SK-N-SH (cell line): ENCODE measurements around the gene MICALL1. TPM values are rescaled to one million over a fixed set of nuclear protein-coding genes. Genes with fewer than 3 reads are reported as not detected.

Experiments used
- CTCF ChIA-PET: fragments of 300-600, 350-600 bp; formaldehyde crosslinking; extraction: SDS; loops from one replicate; lab custom pipeline; 2021; lab: Yijun Ruan, JAX
- POLR2A ChIA-PET: fragments of 350-600 bp; sonication (Branson Sonifier 250); formaldehyde crosslinking; extraction: SDS; loops from one replicate; lab custom pipeline; 2020; ENCODE audit warnings: antibody characterized with exemption, inconsistent platforms; lab: Yijun Ruan, JAX
- DNase-seq: peaks from one replicate; pipeline ENCODE4 v3.0.0; 2012
- H2AFZ ChIP-seq: fragments of 200-600 bp; sonication (generic); 2 replicates; pipeline ENCODE4 v1.8.1; 2016; ENCODE audit warnings: antibody characterized with exemption, mild to moderate bottlenecking, low read depth
- H3F3A ChIP-seq: fragments of 200-600 bp; sonication (generic); replicated peaks from 2 replicates; pipeline ENCODE3; 2016; ENCODE audit warnings: antibody characterized with exemption, mild to moderate bottlenecking; ENCODE audit not compliant: insufficient read depth
- H3K27ac ChIP-seq, 2 experiments: fragments of 200-500 bp in 1 of 2; fragments of 200-600 bp in 1 of 2; sonication (Bioruptor generic) in 1 of 2; sonication (generic), shearing (Covaris generic) in 1 of 2; 2 replicates each; pipeline versions ENCODE4 v1.5.1 to v1.6.1; 2014 to 2016; ENCODE audit warnings: low read depth in 2 of 2, inconsistent platforms in 1 of 2, low read length in 1 of 2, mild to moderate bottlenecking in 1 of 2, mixed read lengths in 1 of 2
- H3K27me3 ChIP-seq: fragments of 200-600 bp; sonication (generic), shearing (Covaris generic); 2 replicates; pipeline ENCODE4 v1.6.1; 2016; ENCODE audit warnings: mixed run types; ENCODE audit not compliant: insufficient read depth
- H3K36me3 ChIP-seq, 2 experiments: fragments of 200-500 bp in 1 of 2; fragments of 200-600 bp in 1 of 2; sonication (Bioruptor generic) in 1 of 2; sonication (generic) in 1 of 2; replicated peaks in 1 of 2; 2 replicates each; pipeline versions ENCODE3 to v1.5.1; 2014 to 2016; ENCODE audit warnings: low read length in 1 of 2, mild to moderate bottlenecking in 1 of 2; ENCODE audit not compliant: insufficient read depth in 2 of 2, control insufficient read depth in 1 of 2
- H3K4me1 ChIP-seq, 2 experiments: fragments of 200-500 bp in 1 of 2; fragments of 200-600 bp in 1 of 2; sonication (Bioruptor generic) in 1 of 2; sonication (generic), shearing (Covaris generic) in 1 of 2; 2 replicates each; pipeline versions ENCODE4 v1.5.1 to v1.6.1; 2014 to 2016; ENCODE audit warnings: low read depth in 1 of 2, low read length in 1 of 2, mixed run types in 1 of 2; ENCODE audit not compliant: insufficient read depth in 2 of 2, control insufficient read depth in 1 of 2
- H3K4me2 ChIP-seq: fragments of 200-600 bp; sonication (generic), shearing (Covaris generic); 2 replicates; pipeline ENCODE4 v1.6.1; 2017; ENCODE audit warnings: mixed run types
- H3K4me3 ChIP-seq, 2 experiments: fragments of 200-500 bp in 1 of 2; fragments of 200-600 bp in 1 of 2; sonication (Bioruptor generic) in 1 of 2; sonication (generic), shearing (Covaris generic) in 1 of 2; 2 replicates each; pipeline versions ENCODE4 v1.5.1 to v1.8.1; 2014 to 2016; ENCODE audit warnings: low read depth in 2 of 2, inconsistent platforms in 1 of 2, low read length in 1 of 2, mild to moderate bottlenecking in 1 of 2, mixed read lengths in 1 of 2, moderate library complexity in 1 of 2
- H3K79me2 ChIP-seq: fragments of 200-600 bp; sonication (generic); 2 replicates; pipeline ENCODE4 v1.8.1; 2017; ENCODE audit warnings: mild to moderate bottlenecking; ENCODE audit not compliant: insufficient read depth
- H3K9ac ChIP-seq: fragments of 200-600 bp; sonication (generic); 2 replicates; pipeline ENCODE4 v1.6.1; 2017; ENCODE audit warnings: mixed run types
- H3K9me2 ChIP-seq: fragments of 200-600 bp; sonication (generic); 2 replicates; pipeline ENCODE4 v1.6.1; 2017; ENCODE audit warnings: mixed run types
- H3K9me3 ChIP-seq: fragments of 200-600 bp; sonication (generic); 2 replicates; pipeline ENCODE4 v1.6.1; 2017; ENCODE audit warnings: mixed run types, mild to moderate bottlenecking, moderate library complexity
- H4K20me1 ChIP-seq: fragments of 200-600 bp; sonication (generic); 2 replicates; pipeline ENCODE4 v1.6.1; 2017; ENCODE audit warnings: mild to moderate bottlenecking, mixed run types; ENCODE audit not compliant: insufficient read depth
- CHD2 ChIP-seq: fragments of 150-350 bp; IDR thresholded peaks from 2 replicates; pipeline ENCODE4 v1.6.1; 2018; ENCODE audit warnings: low read length; ENCODE audit not compliant: partially characterized antibody
- ELF1 ChIP-seq: IDR thresholded peaks from 2 replicates; pipeline ENCODE4 v1.4.0; 2012
- EP300 ChIP-seq, 2 experiments: IDR thresholded peaks; 2 replicates each; pipeline versions ENCODE4 v1.4.0 to v1.6.1; 2012; ENCODE audit warnings: borderline replicate concordance in 1 of 2, low read depth in 1 of 2, low read length in 1 of 2
- EZH2phosphoT487 ChIP-seq: fragments of 200-600 bp; sonication (generic); IDR thresholded peaks from 2 replicates; pipeline ENCODE4 v1.6.1; 2017; ENCODE audit warnings: low read depth, mixed run types, mild to moderate bottlenecking, antibody characterized with exemption, moderate library complexity, borderline replicate concordance
- FOSL2 ChIP-seq: IDR thresholded peaks from 2 replicates; pipeline ENCODE4 v1.4.0; 2012; ENCODE audit warnings: low read depth, mild to moderate bottlenecking, moderate library complexity, borderline replicate concordance
- FOXJ3 ChIP-seq: sonication (generic); formaldehyde crosslinking; IDR thresholded peaks from 2 replicates; pipeline ENCODE4 v1.5.1; 2020; ENCODE audit warnings: mild to moderate bottlenecking, missing genetic modification reagents
- FOXM1 ChIP-seq: IDR thresholded peaks from 2 replicates; pipeline ENCODE4 v1.4.0; 2012; ENCODE audit warnings: low read depth, mild to moderate bottlenecking
- GABPA ChIP-seq: IDR thresholded peaks from 2 replicates; pipeline ENCODE4 v1.4.0; 2012; ENCODE audit warnings: low read depth, mild to moderate bottlenecking
- IRF3 ChIP-seq: fragments of 150-350 bp; IDR thresholded peaks from 2 replicates; pipeline ENCODE4 v1.6.1; 2016; ENCODE audit warnings: mild to moderate bottlenecking, low read depth, low read length
- JUND ChIP-seq: IDR thresholded peaks from 2 replicates; pipeline ENCODE4 v1.4.0; 2012
- MAX ChIP-seq: IDR thresholded peaks from 2 replicates; pipeline ENCODE4 v1.4.0; 2012; ENCODE audit warnings: low read depth
- NFIC ChIP-seq: IDR thresholded peaks from 2 replicates; pipeline ENCODE4 v1.4.0; 2012; ENCODE audit warnings: borderline replicate concordance
- NRF1 ChIP-seq: IDR thresholded peaks from 2 replicates; pipeline ENCODE4 v1.6.1; 2012; ENCODE audit warnings: low read depth, mild to moderate bottlenecking, low read length
- POLR2AphosphoS5 ChIP-seq: IDR thresholded peaks from 2 replicates; pipeline ENCODE4 v1.6.1; 2012; ENCODE audit warnings: low read depth, low read length
- RAD21 ChIP-seq: IDR thresholded peaks from 2 replicates; pipeline ENCODE4 v1.6.1; 2012; ENCODE audit warnings: mild to moderate bottlenecking, low read length
- RCOR1 ChIP-seq: fragments of 150-350 bp; IDR thresholded peaks from 2 replicates; pipeline ENCODE4 v1.6.1; 2017; ENCODE audit warnings: antibody characterized with exemption, low read length
- REST ChIP-seq: IDR thresholded peaks from 2 replicates; pipeline ENCODE4 v1.6.1; 2012; ENCODE audit warnings: mild to moderate bottlenecking, low read depth, low read length, moderate library complexity
- RXRA ChIP-seq: IDR thresholded peaks from 2 replicates; pipeline ENCODE4 v1.4.0; 2012; ENCODE audit warnings: low read depth, mild to moderate bottlenecking, borderline replicate concordance
- TCF12 ChIP-seq: IDR thresholded peaks from 2 replicates; pipeline ENCODE4 v1.4.0; 2012
- TEAD4 ChIP-seq: IDR thresholded peaks from 2 replicates; pipeline ENCODE4 v1.4.0; 2012; ENCODE audit warnings: mild to moderate bottlenecking, borderline replicate concordance; ENCODE audit not compliant: insufficient read depth
- WGBS: methylation state at CpG from one replicate; pipeline ENCODE4 v1.1.6; 2017; ENCODE audit warnings: low lambda C conversion rate; 5-methylcytosine and 5-hydroxymethylcytosine counted together
- polyA plus RNA-seq, 3 experiments: library from polyadenylated mRNA; depleted of rRNA; stranded (reverse); fragments of >200 nt; gene quantifications; 2 replicates each; pipeline ENCODE4 v1.2.3, GENCODE V29; 2012

MICALL1 gene
- polyA plus RNA-seq, 1 of the 3 experiments (the other 2 are of a cell fraction), result 12.9 TPM

GRCh38 chr22:37898441-37899181 is 7.5 kb upstream of the MICALL1 start:
- ChIA-PET POLR2A (interaction anchor here (0.6 kb wide), 1 partner anchor 51 kb away, joined by 3 read pairs; no protein-coding TSS in a partner anchor), CTCF (interaction anchor here (1.5 to 2.0 kb wide), 4 partner anchors 12 to 76 kb away, joined by 3 to 8 read pairs (median 6); partner anchors contain the start of gene GALR3)
- WGBS, result 88% methylated on average over 4 of the region's 9 CpGs
- Histone ChIP-seq H3K27me3 (no peaks in the 10 kb centered on the region), H3K4me3 (no peak overlapping the region), H3F3A (peaks cover 8% of the 10 kb centered on the region), H3K9ac (no peak overlapping the region), H3K9me2 (no peaks in the 10 kb centered on the region), H3K9me3 (no peaks in the 10 kb centered on the region), H3K4me2 (no peak overlapping the region), H3K27ac (peak overlapping the region in 1 of 2 experiments; percentile 12; a peak in 1 of 4 replicates), H2AFZ (no peak overlapping the region), H3K36me3 (no peaks in the 10 kb centered on the region), H3K4me1 (peaks cover 2 to 12% of the 10 kb centered on the region in 2 experiments; a peak in 2 of 4 replicates), H4K20me1 (no peaks in the 10 kb centered on the region), H3K79me2 (no peaks in the 10 kb centered on the region)
- no peak for TF ChIP-seq RXRA
- DNase-seq, result no peak

GRCh38 chr22:37904572-37905533 is 1.2 kb upstream of the MICALL1 start:
- Histone ChIP-seq H3K36me3 (no peaks in the 10 kb centered on the region), H3K9me3 (no peaks in the 10 kb centered on the region), H3K4me1 (peaks cover 9 to 18% of the 10 kb centered on the region in 2 experiments; a peak in 3 of 4 replicates), H3K4me2 (peak overlapping the region; percentile 71), H3K9ac (peak overlapping the region; percentile 81), H4K20me1 (peaks cover 19% of the 10 kb centered on the region), H3K9me2 (no peaks in the 10 kb centered on the region), H3K4me3 (peak overlapping the region; percentile 62 to 68; a peak in 3 of 4 replicates), H2AFZ (peak overlapping the region; percentile 80), H3K27ac (peak overlapping the region; percentile 62 to 96), H3F3A (peaks cover 18% of the 10 kb centered on the region), H3K27me3 (no peaks in the 10 kb centered on the region), H3K79me2 (peaks cover 36% of the 10 kb centered on the region)
- 47% methylated on average over 7 of the region's 10 CpGs for WGBS
- POLR2A ChIA-PET, result interaction anchor here (0.6 to 1.4 kb wide), 4 partner anchors 8 to 29 kb away, joined by 3 to 9 read pairs (median 4); no protein-coding TSS in a partner anchor
- CTCF ChIA-PET, result interaction anchor here (0.9 to 1.7 kb wide), 6 partner anchors 10 to 88 kb away, joined by 3 to 8 read pairs (median 3); no protein-coding TSS in a partner anchor
- DNase-seq, result peak; percentile 58
- no peak for TF ChIP-seq GABPA
- TF ChIP-seq CHD2, result no peak
- TF ChIP-seq NFIC, result 0 out of 2 replicates have a peak, but pooled peaks have one; percentile 24
- peak; percentile 96 for TF ChIP-seq FOSL2
- TF ChIP-seq EP300 (IDR thresholded peaks at IDR 0.05; ENCODE audit: borderline replicate concordance in 1 of 2, low read depth in 1 of 2, low read length in 1 of 2), result peak in 1 of 2 experiments; percentile 24; a peak in 1 of 4 replicates
- TF ChIP-seq JUND, result peak; percentile 81
- no peak for TF ChIP-seq EZH2phosphoT487
- no peak for TF ChIP-seq TEAD4
- TF ChIP-seq FOXJ3 (CRISPR knock-in tag), result no peak
- no peak; the same call in 1 of the 2 replicates for TF ChIP-seq RXRA
- TF ChIP-seq ELF1, result no peak
- TF ChIP-seq RAD21, result no peak
- TF ChIP-seq NRF1, result no peak
- peak; percentile 77 for TF ChIP-seq TCF12
- TF ChIP-seq REST, result no peak
- no peak for TF ChIP-seq RCOR1
- peak; percentile 41; the same call in 1 of the 2 replicates for TF ChIP-seq POLR2AphosphoS5
- no peak for TF ChIP-seq IRF3
- no peak for TF ChIP-seq FOXM1
- peak; percentile 76 for TF ChIP-seq MAX
